Islet precursor cell (in vitro differentiated cells): Measurements from ENCODE around the gene IFNA14.
"Not testable (repeated sequence)": the region's sequence is repeated elsewhere in the genome, so short reads cannot be mapped to it uniquely, and the experiment has no call there.

Experiments
- DNase-seq: peaks from one replicate; pipeline ENCODE4 v3.0.0-alpha.2; 2018

Gene IFNA14

GRCh38 chr9:21213411-21214326, 26.1 kb downstream of the IFNA14 start:
- not testable (repeated sequence) for DNase-seq

- not testable (repeated sequence) for DNase-seq
Measured at GRCh38 chr9:21212160-21212559, 27.6 kb downstream of the IFNA14 start.

GRCh38 chr9:21210782-21211181, 29.0 kb downstream of the IFNA14 start:
- not testable (repeated sequence) for DNase-seq

- no peak for DNase-seq
Measured at GRCh38 chr9:21210311-21210710, 29.5 kb downstream of the IFNA14 start.

GRCh38 chr9:21207043-21207442, 32.8 kb downstream of the IFNA14 start, which contains the start of gene IFNA10:
Gene IFNA10 (minus strand): TSS chr9:21207143. CDS start chr9:21207097, 46 bp downstream.
- DNase-seq, result not testable (repeated sequence)

GRCh38 chr9:21205204-21205603, 34.6 kb downstream of the IFNA14 start:
- DNase-seq, result no peak

- not testable (repeated sequence) for DNase-seq
Measured at GRCh38 chr9:21202105-21202504, 37.7 kb downstream of the IFNA14 start, which contains the start of gene IFNA7. Gene IFNA7 (minus strand): TSS chr9:21202205. CDS start chr9:21202165, 40 bp downstream.

GRCh38 chr9:21194867-21195776, 44.7 kb downstream of the IFNA14 start:
- DNase-seq, result not testable (repeated sequence)
